Measurements from ENCODE around the gene FTO.

Gene FTO

DNA sequence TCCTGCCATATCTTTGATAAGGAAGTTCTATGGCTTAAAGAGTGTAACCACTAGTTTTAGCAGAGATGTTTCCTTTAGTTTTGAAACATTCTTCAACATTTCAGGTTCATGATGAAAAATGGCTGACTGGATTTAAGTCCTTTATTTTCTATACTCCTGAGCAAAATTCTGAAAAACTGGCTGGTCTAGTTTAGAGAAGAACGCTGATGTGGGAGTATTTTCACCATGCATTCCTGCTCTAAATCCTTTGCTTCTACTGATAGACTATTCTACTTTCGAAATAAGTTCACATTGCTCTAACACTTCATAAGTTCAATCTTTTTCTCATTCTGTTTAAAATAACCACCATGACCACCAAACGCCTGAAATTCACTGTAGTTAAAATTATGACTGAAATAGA is 281.9 kb downstream of the FTO start:
- in situ Hi-C loops (cut with HindIII; ENCODE audit: low sequenced_read_pairs), result no loop called here

GRCh38 chr16:53986793-53987192 is 282.8 kb downstream of the FTO start:
- in situ Hi-C loops (cut with HindIII; ENCODE audit: low sequenced_read_pairs), result no loop called here

- in situ Hi-C loops (cut with HindIII; ENCODE audit: low sequenced_read_pairs), result no loop called here
These were observed 284.2 kb downstream of the FTO start for GRCh38 chr16:53988136-53988535.

- in situ Hi-C loops (cut with HindIII; ENCODE audit: low sequenced_read_pairs), result no loop called here
These were observed 285.6 kb downstream of the FTO start for GRCh38 chr16:53989597-53989996.

DNA sequence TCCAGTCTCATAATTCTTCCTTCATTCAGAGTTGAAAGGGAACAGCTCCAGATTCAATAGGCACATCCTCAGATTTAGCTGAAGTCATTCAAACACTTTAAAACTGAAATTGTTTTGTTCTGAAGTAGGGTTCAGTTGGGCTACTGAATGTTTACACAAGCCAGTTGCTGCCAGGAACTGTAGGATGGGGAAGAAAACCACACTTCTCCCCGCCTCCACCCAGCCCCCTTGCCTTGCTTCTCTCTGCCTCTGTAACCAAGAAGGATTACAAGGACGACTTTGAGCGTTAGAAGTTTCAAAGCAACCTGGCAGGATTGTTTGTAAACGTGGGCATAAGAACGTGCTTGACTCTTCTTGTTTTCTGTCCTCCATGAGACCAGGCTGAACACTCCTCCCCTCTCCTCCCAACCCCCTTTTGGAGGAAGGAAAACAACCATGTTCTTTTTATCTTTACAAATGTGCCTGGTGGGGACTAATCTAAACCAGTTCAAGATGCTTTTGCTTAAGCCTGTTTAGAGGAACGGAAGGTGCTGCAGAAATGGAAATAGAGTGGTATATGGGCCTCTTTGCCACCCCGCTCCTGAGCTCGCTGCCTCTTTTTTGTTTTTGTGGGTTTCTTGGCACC is 287.9 kb downstream of the FTO start:
- in situ Hi-C loops (cut with HindIII; ENCODE audit: low sequenced_read_pairs), result no loop called here

- in situ Hi-C loops (cut with HindIII; ENCODE audit: low sequenced_read_pairs), result no loop called here
These were observed 291.4 kb downstream of the FTO start for GRCh38 chr16:53995378-53995777.

DNA sequence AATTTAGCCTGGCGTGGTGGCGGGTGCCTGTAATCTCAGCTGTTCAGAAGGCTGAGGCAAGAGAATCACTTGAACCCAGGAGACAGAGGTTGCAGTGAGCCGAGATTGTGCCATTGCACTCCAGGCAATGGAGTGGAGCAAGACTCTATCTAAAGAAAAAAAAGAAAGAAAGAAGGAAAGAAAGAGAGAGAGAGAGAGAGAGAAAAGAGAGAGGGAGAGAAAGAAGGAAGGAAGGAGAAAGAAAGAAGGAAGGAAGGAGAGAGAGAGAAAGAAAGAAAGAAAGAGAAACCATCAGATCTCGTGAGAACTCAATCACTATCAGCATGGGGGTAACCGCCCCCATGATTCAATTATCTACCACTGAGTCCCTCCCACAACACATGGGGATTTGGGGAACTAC is 293.0 kb downstream of the FTO start:
- in situ Hi-C loops (cut with HindIII; ENCODE audit: low sequenced_read_pairs), result no loop called here

GRCh38 chr16:53998024-53998810 is 294.3 kb downstream of the FTO start:
- in situ Hi-C loops (cut with HindIII; ENCODE audit: low sequenced_read_pairs), result no loop called here

DNA sequence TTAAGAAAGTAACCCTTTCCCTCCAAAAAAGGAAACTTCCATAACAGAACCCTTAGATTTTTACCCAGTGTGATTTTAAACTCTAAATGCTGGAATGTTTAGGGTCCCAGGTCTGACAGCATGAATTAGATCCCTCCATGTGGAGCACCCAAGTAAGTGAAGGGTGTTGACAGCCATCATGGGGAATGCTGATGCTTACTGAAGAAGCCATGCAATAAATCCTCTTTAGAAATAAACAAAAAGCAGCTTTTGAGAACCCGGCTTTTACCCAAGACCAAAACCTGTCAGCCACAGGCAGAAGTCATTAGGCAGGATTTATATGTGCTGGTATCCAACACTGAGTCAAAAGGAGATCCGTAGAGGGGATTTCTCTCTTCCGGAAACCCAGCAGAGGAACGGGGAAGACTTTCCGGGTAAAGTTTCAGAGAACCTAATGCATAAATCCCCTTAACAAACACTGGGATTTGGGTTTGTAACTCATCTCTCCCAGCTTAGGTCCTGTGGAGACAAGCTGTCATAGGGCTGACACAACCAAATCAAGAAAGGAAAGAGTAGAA is 295.1 kb downstream of the FTO start:
- in situ Hi-C loops (cut with HindIII; ENCODE audit: low sequenced_read_pairs), result no loop called here

DNA sequence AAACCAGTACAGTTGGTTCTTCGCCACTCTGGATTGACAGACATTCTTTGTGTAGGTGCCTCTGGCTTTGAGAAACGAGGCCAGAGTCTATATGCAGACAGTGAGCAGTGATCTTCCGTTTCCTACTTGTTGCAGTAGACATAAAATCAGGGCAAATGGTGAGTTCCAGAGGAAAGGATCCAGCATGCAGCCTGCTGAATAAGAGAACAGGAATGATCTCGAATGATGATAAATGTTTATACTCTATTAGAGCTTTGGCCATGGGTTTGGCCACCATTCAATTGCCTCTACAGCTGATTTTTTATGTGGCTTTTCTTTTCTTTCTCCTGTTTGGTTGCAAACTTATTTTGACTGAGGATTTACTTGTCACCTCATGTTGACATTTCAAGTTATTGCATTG is 295.9 kb downstream of the FTO start:
- in situ Hi-C loops (cut with HindIII; ENCODE audit: low sequenced_read_pairs), result no loop called here

DNA sequence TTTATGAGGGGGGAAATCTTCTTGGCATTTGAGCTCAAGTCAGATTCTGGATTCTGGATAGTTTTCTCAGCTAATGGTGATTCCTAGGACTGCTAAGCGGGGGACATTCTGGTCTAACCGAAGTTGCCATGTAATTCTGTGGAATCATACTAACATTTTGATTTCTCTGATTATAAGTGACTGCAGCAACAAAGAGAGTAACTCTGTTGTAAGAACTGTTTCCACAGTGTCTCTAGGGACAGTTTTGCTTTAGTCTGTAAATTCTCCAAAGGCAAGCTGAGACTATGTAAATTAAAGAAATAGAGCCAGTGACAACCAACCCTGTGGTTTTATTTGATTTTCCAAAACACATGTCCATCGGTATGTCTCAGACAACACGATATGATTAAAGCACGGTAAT is 296.4 kb downstream of the FTO start:
- in situ Hi-C loops (cut with HindIII; ENCODE audit: low sequenced_read_pairs), result no loop called here

DNA sequence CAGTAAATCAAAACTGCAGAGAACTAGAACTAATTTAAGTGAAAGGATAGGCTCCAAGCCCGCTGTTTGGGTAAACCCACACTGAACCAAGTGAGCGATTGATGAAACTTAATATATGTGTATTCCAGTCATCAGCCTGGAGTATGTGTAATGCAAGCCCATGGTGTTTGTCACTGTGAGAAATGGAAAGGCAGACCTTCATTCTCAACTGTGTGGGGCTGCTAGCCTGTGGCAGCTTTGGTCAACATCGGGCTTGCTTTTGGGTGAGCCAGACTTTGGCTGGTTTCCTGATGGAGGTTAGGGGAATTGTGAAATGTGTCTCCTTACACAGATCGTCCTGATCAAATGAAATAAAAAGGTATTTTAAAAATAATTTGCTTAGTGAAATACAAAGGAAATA is 302.7 kb downstream of the FTO start:
- in situ Hi-C loops (cut with HindIII; ENCODE audit: low sequenced_read_pairs), result no loop called here

DNA sequence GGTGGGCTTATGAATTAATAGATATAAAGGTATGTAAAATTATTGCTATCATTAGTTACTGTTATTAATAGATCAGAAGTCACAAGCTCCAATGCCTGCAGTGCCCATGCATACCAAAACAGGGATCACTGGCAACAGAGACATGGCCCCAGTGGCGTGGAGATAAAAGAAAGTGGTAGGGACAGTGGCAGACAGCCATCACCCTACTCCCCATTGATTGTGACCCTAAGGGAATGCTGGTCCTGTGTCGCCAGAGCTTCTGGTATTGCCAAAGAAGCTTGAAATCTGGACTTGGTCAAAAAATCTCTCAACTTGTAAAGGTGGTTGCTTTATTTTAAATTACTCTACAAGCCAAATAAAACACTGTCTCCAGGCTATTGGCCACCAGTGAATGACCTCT is 303.5 kb downstream of the FTO start:
- in situ Hi-C loops (cut with HindIII; ENCODE audit: low sequenced_read_pairs), result no loop called here

DNA sequence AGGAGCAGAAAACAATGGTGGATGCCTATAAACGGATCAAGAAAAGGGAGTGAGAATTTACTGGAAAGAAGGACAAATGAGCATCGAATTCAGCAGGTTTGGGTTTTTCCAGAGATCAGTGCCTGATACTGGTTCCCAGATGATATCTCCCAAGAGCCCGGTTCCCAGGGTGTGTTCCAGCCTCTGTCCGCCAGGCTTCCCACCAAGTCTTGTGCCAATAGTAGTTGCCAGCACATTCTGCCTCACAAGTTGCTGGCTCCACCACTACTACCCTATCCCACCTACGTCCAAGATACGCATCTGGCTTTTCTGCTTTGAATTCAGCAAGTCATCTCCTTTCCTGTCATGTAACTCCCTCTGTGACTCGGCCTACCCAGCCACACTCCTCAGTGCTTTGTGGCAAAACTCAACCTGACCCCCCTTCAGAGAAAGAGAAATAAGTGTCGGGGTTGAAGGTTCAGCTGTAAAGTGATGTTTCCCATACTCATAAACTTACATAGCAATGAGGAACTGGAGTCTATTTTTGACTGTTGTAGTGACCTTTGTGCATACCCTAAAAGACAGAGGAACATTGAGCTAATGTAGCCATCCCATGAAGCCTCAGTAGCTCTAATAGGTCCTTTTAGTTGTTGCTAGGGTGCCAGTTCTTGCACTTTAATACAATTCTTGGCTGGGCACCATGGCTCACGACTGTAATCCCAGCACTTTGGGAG is 305.7 kb downstream of the FTO start:
- in situ Hi-C loops (cut with HindIII; ENCODE audit: low sequenced_read_pairs), result no loop called here

DNA sequence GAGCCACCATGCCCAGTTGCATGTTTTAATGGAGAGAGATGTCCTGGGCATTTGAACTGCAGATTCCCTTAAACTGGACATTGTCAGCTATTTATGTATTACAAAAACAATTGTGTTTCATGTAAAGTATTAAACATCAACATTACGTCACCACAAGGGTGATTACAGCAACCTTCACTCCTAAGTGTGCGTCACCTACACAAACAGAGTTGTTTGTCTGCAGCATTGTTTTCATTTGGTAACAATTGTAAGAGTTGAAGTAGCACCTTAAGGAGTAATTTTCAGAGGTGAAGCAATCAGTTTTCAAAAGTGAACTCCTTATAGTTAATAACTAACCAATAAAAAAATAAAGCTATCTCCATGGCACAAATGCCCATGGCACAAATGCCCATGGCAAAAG is 311.2 kb downstream of the FTO start:
- in situ Hi-C loops (cut with HindIII; ENCODE audit: low sequenced_read_pairs), result no loop called here

DNA sequence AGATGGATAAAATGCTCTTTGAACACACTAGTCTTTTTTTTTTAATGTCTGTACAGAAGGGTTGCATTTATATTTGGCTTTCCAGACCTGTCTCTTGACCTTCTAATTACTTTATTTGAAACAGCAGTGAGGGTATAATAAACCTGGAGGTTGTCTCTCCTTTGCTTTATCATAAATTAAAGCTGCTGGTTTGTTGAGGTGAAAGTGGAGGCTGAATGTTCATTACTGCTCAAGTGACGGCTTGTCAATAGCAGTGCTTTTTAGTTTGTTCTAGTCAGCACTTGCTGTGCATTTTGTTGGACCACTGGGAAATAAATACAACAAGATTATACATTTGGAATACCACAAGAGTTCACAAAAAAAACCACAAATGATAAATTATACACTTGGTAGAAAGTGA is 318.4 kb downstream of the FTO start:
- in situ Hi-C loops (cut with HindIII; ENCODE audit: low sequenced_read_pairs), result no loop called here

DNA sequence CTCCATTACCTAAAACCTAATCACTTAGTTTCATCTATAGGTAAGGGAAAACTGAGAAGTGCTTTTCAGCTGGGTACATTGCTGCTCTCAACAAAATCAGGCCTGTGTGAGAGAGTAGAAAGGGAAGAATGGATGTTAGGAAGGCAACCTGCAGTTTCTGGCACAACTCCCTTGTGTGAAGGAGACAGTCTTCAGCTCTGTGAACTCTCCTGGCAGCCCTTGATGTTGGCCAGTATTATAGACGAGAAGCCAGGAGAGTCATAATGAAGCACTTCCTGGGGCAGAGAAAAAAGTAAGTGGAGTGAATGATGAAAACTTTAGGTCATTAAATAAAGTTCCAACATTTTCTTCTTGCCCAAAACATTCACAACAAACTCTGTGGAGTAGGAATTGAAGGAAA is 322.5 kb downstream of the FTO start:
- in situ Hi-C loops (cut with HindIII; ENCODE audit: low sequenced_read_pairs), result no loop called here

- in situ Hi-C loops (cut with HindIII; ENCODE audit: low sequenced_read_pairs), result no loop called here
These were observed 323.1 kb downstream of the FTO start for GRCh38 chr16:54027062-54027461.

DNA sequence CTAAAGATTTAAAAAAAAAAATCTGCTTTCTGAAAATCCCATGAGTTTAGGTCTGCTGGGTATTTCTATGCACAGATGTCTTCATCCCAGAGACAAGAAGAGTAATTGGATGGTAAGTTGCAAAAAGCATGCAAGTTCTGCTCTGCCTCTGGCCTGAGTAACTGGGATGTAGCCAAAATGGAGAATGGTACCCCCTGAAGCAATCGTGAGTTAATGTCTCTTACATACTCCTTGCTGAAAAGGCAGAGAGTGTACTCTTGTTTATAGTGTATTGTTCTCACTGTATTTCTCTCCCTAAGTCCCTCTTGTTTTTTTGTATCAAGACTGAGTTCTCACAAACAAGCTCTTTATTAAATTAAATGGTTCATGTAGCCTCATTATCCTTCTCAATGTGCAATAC is 323.6 kb downstream of the FTO start:
- in situ Hi-C loops (cut with HindIII; ENCODE audit: low sequenced_read_pairs), result no loop called here

DNA sequence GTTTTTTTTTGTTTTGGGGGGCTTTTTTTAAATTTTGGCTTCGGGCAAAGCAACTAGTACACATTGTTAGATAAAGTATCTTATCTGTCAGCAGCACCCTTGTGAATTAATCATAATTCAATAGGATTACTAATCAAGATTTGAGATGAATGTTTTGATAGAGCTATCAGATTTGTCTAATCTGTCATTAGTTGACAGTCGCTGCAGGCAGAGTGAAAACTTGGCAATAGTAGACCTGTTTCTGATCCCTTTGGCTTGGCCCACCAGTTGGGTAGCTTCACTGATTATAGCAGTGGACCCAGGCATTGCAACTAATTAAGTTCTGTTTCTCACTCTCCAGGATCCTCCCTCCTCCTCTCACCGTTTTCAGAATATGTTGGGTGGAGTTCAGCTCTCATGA is 324.0 kb downstream of the FTO start:
- in situ Hi-C loops (cut with HindIII; ENCODE audit: low sequenced_read_pairs), result no loop called here

DNA sequence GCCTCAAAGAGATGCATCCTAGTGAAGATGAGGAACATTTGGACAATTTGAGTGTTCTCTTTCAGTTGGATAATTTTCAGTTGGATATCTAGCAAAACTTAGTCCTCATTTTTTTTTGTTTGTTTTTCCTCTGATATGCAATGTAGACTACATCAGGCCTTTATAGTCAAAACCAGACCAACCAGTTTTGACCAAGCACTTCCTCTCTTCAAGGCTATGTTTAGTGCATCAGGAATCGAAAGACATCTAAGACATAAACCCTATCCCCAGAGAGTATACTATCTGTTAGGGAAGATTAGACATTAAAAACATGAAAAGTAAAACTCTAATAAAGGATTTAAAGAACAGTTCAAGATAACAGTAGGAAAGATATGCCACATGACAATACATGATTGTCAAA is 326.5 kb downstream of the FTO start:
- in situ Hi-C loops (cut with HindIII; ENCODE audit: low sequenced_read_pairs), result no loop called here
